ENCODE data around the gene BARX1.

GRCh38 chr9:93908591-93909241 lies 46.4 kb downstream of the BARX1 start:
- TF ChIP-seq, protein P1, sequence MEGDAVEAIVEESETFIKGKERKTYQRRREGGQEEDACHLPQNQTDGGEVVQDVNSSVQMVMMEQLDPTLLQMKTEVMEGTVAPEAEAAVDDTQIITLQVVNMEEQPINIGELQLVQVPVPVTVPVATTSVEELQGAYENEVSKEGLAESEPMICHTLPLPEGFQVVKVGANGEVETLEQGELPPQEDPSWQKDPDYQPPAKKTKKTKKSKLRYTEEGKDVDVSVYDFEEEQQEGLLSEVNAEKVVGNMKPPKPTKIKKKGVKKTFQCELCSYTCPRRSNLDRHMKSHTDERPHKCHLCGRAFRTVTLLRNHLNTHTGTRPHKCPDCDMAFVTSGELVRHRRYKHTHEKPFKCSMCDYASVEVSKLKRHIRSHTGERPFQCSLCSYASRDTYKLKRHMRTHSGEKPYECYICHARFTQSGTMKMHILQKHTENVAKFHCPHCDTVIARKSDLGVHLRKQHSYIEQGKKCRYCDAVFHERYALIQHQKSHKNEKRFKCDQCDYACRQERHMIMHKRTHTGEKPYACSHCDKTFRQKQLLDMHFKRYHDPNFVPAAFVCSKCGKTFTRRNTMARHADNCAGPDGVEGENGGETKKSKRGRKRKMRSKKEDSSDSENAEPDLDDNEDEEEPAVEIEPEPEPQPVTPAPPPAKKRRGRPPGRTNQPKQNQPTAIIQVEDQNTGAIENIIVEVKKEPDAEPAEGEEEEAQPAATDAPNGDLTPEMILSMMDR (IDR thresholded peaks at IDR 0.05) = no peak
- TF ChIP-seq POLR2A (IDR thresholded peaks at IDR 0.05) = no peak
